GM18526 (cell line): ENCODE results near the gene UBE2Z.

ENCODE experiments used
- POLR2A ChIP-seq: IDR thresholded peaks from 3 replicates; pipeline ENCODE4 v1.6.1; 2011; ENCODE audit not compliant: insufficient read length; ENCODE audit errors: extremely low read depth

The UBE2Z gene

DNA sequence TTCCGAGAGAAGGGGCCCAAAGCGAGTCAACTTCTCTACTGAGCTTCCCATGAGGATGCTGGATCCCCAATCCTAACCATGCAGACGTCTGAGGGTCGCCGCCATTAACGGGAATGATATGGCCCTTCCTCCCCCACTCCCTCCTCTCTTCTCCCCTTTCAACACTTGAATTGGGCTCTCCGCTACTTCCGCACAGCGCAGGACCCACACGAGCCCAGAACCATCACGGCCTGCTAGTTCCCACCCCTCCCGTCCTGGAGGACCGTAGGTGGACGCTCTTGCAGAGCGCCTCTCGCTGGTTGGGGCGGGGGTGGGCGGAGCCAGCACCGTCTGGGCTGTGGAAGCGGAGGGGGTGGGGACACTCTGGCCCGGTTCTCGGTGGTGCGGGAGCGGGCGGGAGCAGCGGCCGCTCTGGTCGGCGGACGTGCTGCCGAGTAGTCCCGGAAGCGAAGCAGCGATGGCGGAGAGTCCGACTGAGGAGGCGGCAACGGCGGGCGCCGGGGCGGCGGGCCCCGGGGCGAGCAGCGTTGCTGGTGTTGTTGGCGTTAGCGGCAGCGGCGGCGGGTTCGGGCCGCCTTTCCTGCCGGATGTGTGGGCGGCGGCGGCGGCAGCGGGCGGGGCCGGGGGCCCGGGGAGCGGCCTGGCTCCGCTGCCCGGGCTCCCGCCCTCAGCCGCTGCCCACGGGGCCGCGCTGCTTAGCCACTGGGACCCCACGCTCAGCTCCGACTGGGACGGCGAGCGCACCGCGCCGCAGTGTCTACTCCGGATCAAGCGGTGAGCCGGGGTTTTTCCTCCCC is at the start of gene UBE2Z:
UBE2Z (plus strand) TSS at position 361 of the 797 bp plus-strand sequence; CDS start at position 458, 97 bp downstream.
- peak; percentile 94 for TF ChIP-seq POLR2A

DNA sequence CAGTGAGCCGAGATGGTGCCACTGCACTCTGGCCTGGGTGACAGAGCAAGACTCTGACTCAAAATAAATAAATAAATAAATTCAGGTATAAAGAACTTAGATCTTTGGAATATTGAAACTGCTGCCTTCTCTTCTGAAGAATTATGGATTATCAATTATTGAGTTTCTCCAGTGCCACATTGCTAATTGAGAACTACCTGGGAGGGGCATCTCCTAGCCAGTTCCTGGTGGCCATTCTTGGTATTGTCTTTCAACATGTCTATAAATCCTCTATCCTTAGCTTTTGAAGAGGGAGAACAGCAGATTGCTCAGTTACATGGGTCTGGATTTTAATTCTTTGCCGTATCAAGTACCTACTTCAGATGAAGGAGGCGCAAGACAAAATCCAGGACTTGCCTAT is 48.2 kb upstream of the UBE2Z start:
- TF ChIP-seq POLR2A: no peak

DNA sequence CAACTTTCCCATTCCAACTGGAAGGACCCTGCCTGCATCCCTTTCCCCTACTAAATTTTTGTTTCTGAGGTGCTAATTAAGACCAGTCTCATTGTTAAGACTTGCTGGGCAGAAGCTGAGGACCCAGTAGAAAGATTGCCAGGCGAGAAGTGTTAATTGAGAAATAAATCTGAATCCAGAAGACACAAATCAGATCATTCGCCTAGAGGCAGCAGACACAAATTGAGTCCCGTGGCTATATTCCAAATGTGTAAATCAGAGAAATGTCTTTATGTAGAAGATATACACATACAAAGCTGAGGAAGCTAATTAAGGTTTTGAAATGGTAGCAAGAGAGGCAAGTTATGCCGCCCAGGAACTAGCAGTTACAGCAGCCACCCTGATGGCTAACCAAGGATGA is 47.8 kb upstream of the UBE2Z start:
- no peak for TF ChIP-seq POLR2A

DNA sequence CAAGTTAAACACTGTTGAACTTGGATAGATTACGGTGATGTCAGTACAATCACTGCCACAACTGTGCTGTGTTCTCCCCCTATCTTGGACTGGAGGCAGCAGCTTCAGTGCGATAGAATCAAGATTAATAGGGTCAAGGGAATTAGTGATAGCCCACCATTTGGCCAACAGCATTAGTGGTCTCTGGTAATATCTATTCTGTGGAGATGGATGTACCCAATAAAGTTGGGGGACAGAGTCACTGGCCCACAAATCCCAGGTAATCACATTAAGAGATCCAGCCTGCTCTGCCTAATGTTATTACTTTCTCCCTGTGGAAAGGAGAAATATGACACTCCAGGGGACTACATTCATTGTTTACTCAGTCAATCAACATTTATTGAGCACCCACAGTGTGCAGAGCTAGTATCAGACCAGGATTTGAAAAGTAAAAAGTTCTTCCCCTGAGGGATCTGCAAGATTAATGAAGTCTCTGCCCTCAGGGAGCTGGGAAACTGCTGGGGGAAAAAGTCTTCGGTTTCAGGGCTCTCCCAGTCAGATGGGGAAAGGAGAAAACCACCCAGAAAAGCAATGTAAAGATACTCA is 39.2 kb upstream of the UBE2Z start:
- TF ChIP-seq POLR2A: no peak

DNA sequence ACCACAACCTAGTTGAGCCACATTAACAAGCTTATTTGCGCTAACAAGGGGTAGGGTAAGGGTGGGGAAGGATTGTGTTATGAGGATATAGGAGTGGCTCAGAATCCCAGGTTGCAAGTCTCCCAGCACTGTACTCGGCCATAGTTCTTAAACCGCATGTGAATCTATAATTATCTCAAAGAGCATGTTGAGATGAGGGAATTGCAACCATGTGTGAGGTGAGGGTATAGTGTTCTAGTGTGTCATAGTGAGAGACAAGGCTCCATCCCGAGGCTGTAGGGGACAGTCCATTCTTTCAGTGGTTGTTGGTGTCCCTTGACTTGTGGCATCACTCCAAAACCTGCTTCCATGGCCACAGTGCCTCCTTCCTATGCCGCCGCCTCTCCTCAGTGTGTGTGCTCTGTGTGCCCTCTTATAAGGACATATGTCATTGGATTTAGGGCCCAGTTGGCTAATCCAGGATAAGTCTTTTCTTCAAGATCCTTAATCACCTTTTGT is 38.3 kb upstream of the UBE2Z start:
- no peak for TF ChIP-seq POLR2A

DNA sequence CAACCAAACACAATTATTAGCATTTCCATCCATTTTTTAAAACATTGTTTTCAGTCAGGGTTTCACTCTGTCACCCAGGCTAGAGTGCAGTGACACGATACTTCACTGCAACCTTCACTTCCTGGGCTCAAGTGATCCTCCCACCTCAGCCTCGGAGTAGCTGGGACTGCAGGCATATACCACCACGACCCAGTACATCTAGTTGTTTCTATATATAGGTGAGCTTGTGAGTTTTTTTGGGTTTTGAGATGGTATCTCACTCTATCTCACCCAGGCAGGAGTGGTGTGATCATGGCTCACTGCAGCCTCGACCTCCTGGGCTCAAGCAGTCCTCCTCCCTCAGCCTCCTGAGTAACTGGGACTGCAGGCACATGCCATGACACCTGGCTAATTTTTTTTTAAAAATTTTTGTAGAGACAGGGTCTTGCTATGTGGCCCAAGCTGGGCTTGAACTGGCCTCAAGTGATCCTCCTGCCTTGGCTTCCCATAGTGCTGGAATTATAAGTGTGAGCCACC is 37.1 kb upstream of the UBE2Z start:
- no peak for TF ChIP-seq POLR2A

DNA sequence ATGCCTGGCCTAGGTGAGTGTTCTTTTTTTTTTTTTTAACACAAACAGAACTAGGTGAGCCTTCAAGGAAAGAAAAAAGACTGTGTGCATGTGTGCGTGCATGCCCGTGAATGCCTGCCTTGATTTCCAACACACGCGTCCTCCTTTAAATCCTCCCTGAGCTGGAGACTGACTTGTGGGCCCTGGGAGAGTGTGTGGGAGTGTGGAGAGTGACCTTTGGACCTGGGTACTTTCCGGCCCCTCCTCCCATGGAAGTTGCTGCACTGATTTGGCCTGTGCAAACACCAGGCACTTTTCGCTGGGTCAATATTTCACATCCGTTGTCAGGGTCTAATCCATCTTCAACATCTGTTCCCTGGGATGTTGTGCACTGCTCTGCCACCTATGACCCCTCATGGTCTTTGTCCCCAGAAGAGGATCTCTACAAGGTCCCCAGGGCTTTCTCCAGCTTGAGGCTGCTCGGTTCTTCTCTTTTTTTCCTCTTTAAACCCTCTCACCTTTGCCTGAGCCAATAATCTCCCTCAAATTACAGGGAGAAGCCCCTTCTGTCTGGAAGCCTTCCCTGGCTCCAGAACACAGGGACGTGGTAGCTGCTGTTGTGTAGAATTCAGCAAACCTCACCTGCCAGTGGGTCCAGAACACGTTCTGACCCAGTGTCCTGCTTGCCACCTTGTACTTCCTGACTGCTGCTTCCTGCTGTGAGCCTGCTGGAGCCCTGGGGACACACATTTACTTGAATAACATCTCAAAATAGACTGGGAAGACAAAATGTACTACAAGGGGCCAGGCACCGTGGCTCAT is 36.5 kb upstream of the UBE2Z start:
- no peak for TF ChIP-seq POLR2A

DNA sequence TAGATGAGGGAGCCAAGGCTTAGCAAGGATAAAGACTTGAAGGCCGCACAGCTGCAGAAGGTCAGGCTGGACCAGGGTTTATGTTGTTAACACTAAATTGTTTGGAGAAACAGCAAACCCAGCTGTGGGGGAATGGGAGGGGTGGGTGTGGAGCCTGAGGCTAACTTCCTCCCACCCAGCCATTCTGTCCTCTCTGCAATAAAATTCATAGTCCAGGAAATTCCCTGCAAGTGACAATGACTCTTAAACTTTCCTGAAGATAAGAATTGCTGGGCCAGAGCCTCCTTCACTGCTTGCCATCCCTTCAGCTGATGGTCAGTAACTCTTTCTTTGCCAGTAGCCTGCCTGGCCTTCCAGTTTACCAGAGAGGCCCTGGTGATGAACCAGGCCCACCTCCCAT is 35.0 kb upstream of the UBE2Z start:
- TF ChIP-seq POLR2A: no peak

DNA sequence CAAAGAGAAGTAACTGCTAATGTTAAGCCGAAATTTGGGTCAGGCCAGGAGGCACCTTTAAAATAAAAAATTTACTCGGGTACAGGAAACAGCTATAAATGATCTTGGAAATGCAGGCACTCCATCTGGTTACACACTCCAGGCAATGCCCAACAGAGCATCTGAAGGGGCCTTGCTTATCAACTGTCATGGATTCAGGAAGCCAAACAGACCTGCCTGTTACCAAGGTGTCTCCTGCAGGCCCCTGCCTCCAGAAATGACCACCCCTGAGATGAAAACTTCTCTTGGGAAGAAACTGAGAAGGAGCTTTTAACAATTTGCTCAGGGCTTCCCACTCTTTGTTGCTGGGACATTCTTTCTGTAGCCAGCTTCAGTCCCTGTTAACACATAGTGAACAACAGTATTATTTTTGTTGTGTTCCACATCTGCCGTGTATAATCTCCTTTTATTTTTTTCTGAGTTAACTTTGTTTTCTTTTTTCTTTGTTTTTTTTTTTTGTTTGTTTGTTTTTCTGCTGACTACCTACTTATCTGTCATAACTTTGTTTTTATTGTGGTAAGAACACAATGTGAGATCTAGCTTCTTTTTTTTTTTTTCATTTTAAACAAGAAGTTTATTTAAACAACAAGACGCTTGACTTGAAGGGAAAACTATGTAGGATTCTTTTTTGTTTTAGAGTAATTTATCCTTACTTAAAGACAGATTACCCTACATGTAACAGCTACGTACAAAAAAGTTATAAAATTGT is 34.3 kb upstream of the UBE2Z start:
- TF ChIP-seq POLR2A: no peak

DNA sequence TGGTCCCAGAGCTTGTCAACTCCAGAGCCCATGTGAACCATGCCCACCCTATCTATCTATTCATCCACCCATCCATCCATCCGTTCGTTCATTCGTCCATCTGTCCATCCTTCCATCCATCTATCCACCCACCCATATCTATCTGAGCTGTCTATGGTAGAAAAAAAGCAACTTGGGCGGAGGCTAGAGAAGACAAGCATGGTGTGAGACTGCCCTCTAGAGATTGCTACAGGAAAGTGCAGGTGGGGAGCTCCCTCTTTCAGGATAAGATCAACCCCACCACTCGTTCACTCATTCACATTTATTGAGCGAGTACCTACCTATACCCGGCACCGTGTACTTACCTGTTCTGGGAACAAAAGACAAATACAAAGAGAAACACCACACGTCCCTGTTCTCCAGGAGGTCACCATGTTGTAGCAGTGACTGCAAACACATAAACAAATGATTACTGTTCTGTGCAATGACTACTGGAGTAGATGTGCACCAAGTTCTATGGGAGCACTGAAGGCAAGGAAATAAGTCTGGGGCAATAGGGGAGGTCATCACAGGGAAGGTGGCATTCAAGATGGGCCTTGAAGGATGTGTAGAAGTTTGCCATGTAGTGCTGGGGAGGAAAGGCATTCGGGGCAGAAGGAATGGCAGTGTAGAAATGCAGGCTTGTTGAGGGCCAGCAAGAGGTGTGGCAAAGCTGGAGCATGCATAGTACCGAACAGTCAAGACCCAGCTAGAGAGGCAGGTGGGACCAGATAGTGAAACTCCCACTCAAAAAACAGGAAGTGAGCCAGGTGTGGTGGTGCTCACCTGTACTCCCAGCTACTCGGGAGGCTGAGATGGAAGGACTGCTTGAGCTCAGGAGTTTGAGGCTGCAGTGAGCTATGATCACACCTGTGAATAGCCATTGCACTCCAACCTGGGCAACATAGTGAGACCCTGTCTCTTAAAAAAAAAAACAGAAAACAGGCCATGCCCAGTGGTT is 29.0 kb upstream of the UBE2Z start:
- no peak for TF ChIP-seq POLR2A

DNA sequence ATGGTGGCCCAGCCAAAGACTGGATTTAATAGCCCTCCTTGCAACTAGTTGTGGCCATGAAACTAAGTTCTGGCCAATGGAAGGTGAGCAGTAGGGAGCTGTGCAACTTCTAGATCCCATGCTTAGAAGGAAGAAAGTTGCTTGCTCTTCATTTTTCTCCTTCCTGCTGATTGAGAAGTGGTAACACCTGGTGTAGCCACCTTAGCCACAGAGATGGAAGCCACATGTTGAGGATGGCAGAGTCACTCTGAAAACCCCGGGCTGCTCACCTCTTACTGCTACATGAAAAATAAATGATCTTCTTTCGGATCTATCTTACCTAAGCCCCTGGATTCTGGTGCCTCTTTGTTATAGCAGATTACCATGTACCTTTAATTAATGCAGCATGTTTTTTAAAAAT is 25.9 kb upstream of the UBE2Z start:
- no peak for TF ChIP-seq POLR2A

DNA sequence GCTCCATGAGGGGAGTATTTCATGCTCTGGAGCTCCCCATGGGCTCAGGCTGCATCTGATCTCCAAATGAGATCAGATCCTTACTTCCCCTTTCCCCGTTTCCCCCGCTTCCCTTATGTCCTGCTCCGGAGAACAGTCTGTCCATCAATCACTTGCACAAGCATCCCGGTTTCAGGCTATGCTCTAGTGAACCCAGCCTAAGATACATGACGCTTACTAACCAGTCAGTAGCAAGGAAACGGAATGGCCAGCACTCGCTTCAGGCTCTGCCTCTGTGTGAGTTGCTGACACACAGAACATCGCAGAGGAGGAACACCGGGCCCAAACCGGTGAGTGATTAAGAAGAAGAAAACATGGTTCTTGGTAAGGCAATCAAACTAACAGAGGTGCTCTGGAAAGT is 25.0 kb upstream of the UBE2Z start:
- no peak for TF ChIP-seq POLR2A

DNA sequence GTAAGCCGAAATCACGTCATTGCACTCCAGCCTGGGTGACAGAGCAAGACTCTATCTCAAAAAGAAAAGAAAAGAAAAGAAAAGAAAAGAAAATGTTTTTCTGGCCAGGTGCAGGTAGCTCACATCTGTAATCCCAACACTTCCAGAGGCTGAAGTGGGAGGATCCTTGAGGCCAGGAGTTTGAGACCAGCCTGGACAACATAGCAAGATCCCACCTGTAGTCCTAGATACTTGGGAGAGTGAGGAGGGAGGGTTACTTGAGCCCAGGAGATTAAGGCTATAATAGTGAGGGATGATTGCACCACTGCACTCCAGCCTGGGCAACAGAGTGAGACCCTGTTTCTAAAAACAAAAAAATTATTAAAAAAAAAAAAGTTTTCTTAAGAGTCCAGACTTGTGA is 18.1 kb upstream of the UBE2Z start:
- TF ChIP-seq POLR2A: no peak
